ENCODE results near the gene MTCH2. TPM values are rescaled to one million over a fixed set of nuclear protein-coding genes. Genes with fewer than 3 reads are reported as not detected.

MTCH2 gene
- total RNA-seq, 1 donor from 2014 or later: 128 TPM

GRCh38 chr11:47573321-47573720 is 69.0 kb downstream of the MTCH2 start:
- H3K9me3 Mint-ChIP-seq: no peaks in the 10 kb centered on the region
- H3K27ac Mint-ChIP-seq: no peak overlapping the region
- H3K36me3 Mint-ChIP-seq (ENCODE audit: low read depth): peaks cover 54% of the 10 kb centered on the region
- H3K4me1 Mint-ChIP-seq: peaks cover 15% of the 10 kb centered on the region
- intact Hi-C loops (cut with micrococcal nuclease): no loop called here
- H3K27me3 Mint-ChIP-seq: no peaks in the 10 kb centered on the region
- no peak overlapping the region for H3K4me3 Mint-ChIP-seq
- no peak for DNase-seq

DNA sequence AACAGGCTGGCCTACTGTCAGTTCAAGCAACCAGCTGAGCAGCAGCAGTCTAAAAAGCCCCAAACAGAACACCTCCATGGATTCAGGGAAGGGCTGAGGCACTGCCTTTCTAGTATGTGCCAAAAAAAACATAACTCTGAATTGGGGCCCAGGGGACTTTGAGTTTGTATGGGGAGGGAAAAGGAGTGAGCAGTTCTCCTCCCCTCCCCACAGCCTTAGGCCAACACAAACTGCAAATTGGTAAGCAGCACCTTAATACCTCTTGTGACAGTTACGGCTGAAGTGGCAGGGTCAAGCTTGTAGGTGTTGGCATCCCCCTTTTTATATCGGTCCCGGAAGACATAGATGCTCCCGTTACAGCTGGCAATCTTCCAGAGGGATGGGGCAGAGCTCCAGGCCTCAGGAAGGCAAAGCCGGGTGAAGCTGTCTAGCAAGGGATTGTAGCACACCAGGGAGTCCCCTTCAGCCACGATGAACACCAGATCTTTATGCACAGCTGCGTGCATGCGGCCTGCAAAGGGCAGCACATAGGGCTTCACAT is 69.6 kb downstream of the MTCH2 start:
- no peaks in the 10 kb centered on the region for H3K27me3 Mint-ChIP-seq
- H3K27ac Mint-ChIP-seq: no peak overlapping the region
- no peak overlapping the region for H3K4me3 Mint-ChIP-seq
- intact Hi-C loops (cut with micrococcal nuclease): no loop called here
- no peak for DNase-seq
- peaks cover 53% of the 10 kb centered on the region for H3K36me3 Mint-ChIP-seq (ENCODE audit: low read depth)
- no peaks in the 10 kb centered on the region for H3K9me3 Mint-ChIP-seq
- H3K4me1 Mint-ChIP-seq: peaks cover 11% of the 10 kb centered on the region

DNA sequence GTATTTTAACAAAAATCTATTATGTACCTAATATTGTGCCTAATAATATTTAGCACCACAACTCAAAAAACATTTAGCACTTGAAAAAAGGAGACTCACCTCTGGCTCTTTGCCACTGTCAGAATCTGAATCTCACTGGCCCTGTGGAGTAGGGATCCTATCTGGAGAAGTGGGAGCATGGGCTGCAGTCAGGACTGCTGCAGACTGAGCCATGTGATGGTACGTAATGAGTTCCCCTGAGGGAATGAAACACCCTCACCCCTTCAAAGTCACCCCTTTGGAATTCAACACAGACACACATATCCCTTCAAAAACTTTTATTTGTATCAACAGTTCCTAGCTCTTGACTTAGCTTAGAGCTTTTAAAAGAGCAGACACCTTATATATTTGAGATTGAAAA is 70.5 kb downstream of the MTCH2 start:
- H3K27ac Mint-ChIP-seq: no peak overlapping the region
- H3K9me3 Mint-ChIP-seq: no peaks in the 10 kb centered on the region
- intact Hi-C loops (cut with micrococcal nuclease): no loop called here
- H3K4me1 Mint-ChIP-seq: peaks cover 3% of the 10 kb centered on the region
- no peak for DNase-seq
- peaks cover 46% of the 10 kb centered on the region for H3K36me3 Mint-ChIP-seq (ENCODE audit: low read depth)
- no peak overlapping the region for H3K4me3 Mint-ChIP-seq
- no peaks in the 10 kb centered on the region for H3K27me3 Mint-ChIP-seq

DNA sequence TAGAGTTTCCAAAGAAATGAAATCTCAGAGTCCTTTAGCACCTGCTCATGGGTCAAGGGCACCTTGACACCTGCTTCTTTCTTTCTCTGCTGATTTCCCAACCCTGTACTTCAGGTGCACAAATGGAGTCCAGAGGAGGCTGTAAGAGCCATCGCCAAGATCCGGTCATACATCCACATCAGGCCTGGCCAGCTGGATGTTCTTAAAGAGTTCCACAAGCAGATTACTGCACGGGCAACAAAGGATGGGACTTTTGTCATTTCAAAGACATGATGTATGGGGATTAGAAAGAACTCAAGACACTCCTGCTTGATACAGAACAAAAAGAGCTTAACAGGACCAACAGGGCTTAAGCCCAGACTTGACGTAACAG is 71.0 kb downstream of the MTCH2 start:
- intact Hi-C loops (cut with micrococcal nuclease): no loop called here
- Mint-ChIP-seq H3K4me3 (no peak overlapping the region), H3K27me3 (no peaks in the 10 kb centered on the region), H3K27ac (no peak overlapping the region), H3K4me1 (peaks cover 8% of the 10 kb centered on the region), H3K36me3 (ENCODE audit: low read depth) (peaks cover 50% of the 10 kb centered on the region), H3K9me3 (no peaks in the 10 kb centered on the region)
- no peak for DNase-seq

DNA sequence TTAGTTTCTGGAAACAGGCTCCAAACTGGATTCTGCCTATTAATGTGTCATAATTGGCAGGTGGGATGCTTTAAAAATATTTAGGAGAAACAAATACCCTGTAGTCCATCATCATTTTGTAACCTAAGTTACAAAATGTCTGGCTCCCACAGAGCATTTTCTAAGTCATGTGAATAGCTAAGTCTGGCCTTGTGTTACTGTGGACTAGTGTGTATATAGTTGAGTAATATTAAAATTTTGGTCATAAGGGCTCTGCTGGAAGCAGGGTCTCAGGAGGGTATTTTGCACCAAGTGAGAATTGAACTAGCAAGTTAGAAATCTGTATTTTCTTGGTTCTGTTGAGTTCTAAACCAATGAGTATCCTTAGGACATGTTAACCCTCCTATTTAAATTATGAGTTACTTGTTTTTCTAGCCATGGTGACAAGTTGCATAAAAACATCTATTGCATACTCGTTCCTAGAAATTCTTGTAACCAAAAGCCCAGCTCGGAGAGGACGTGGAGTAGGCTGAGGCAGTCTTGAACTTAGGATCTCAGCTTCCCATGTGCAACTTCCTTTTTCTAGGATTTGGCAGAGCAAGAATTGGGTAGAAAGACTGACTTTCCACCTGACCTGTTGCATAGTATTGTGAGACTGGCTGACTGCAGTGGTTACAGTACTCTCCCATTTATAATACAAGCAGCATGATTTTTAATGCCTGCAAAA is 71.6 kb downstream of the MTCH2 start:
- Mint-ChIP-seq H3K4me1 (peaks cover 8% of the 10 kb centered on the region), H3K9me3 (no peaks in the 10 kb centered on the region), H3K27ac (no peak overlapping the region), H3K27me3 (no peaks in the 10 kb centered on the region), H3K36me3 (ENCODE audit: low read depth) (peaks cover 47% of the 10 kb centered on the region), H3K4me3 (no peak overlapping the region)
- DNase-seq: no peak
- intact Hi-C loops (cut with micrococcal nuclease): no loop called here

DNA sequence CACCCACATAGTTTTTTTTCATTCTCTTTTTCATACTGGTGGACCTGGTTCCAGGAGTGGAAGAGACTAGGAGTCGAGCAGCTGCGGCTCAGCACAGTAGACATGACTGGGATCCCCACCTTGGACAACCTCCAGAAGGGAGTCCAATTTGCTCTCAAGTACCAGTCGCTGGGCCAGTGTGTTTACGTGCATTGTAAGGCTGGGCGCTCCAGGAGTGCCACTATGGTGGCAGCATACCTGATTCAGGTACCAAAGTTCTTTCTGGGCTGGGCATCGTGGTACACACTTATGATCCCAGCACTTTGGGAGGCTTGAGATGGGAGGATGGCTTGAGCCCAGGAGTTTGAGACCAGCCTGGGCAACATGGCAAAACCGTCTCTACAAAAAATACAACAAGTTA is 72.7 kb downstream of the MTCH2 start:
- Mint-ChIP-seq H3K27ac (no peak overlapping the region), H3K4me3 (no peak overlapping the region), H3K36me3 (ENCODE audit: low read depth) (peaks cover 42% of the 10 kb centered on the region), H3K4me1 (peaks cover 12% of the 10 kb centered on the region), H3K9me3 (no peaks in the 10 kb centered on the region), H3K27me3 (no peaks in the 10 kb centered on the region)
- no peak for DNase-seq
- intact Hi-C loops (cut with micrococcal nuclease): no loop called here

Other genes starting within 250 kb of the MTCH2 start
- 13.2 and 13.3 TPM in 2 replicates for gene SLC39A13, start 234.0 kb downstream of the MTCH2 start, total RNA-seq
- 230 and 234 TPM in 2 replicates for gene PSMC3, start 216.1 kb downstream of the MTCH2 start, total RNA-seq
- gene RAPSN, start 193.4 kb downstream of the MTCH2 start, total RNA-seq: 0.42 and 1.0 TPM in 2 replicates
- gene CELF1, start 89.4 kb downstream of the MTCH2 start, total RNA-seq: 154 and 159 TPM in 2 replicates
- 53.9 and 54.9 TPM in 2 replicates for gene PTPMT1, start 77.0 kb downstream of the MTCH2 start, total RNA-seq
- gene KBTBD4, start 63.6 kb downstream of the MTCH2 start, total RNA-seq: 16.4 and 16.7 TPM in 2 replicates
- 151 and 159 TPM in 2 replicates for gene NDUFS3, start 63.5 kb downstream of the MTCH2 start, total RNA-seq
- gene FAM180B, start 55.9 kb downstream of the MTCH2 start, total RNA-seq: 0.19 and 0.28 TPM in 2 replicates
- gene C1QTNF4, start 48.1 kb downstream of the MTCH2 start, total RNA-seq: 0.19 TPM in 2 replicates
- gene AGBL2, start 72.8 kb upstream of the MTCH2 start, total RNA-seq: 4.2 and 4.5 TPM in 2 replicates
- 142 and 159 TPM in 2 replicates for gene FNBP4, start 124.8 kb upstream of the MTCH2 start, total RNA-seq
- gene NUP160, start 205.8 kb upstream of the MTCH2 start, total RNA-seq: 102 and 104 TPM in 2 replicates

Measured in activated CD4-positive, alpha-beta T cell treated with anti-CD3 and anti-CD28 coated beads, Interleukin-2, amount 10 ng/mL, durations not matched to agents 24 days and 14 days (primary cell).